ENCODE measurements around the gene SLC6A9.

SLC6A9 gene

DNA sequence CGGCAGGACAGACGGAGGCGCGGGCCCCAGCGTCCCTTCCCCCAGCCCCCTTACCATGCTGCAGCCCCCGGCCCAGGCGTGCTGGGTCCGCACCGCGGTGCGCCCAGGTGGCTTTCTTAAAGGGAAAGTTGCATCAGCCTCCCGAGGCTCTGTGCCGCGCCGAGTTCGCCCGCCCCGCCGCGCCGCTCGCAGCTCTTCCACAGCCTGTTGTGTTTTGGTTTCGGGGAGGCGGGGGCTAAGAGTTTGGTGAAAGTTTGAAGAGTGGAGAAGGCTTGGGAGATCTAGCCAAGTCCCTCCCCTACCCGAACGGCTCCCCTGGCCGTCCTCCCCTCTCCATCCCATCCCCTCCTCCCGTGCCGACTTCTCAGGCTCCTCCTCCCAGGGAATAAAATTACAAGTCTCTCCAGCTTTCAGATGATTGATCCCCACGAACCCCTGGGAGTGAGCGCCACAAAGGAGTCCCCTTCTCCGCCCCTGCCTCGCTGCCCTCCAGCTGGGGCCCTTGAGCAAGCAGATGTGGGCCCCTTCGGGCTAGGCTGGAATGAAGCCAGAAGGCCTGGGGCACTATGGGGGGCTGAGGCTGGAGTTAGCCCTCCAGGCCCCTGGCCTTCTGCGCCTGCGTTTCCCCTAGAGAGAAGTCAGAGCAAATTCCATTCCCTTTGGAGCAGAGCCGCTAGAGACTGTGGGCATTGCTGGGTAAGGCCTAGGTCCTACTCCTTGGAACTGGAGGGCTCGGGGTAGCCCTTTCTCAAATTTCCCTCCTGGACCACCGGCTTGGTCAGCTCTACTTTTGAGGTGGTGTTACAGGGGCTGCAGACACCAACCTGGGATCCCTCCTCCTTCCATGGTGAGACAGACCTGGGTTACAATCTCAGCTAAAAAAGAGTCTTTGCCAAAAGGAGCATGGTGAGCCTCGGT lies at the start of gene SLC6A9:
Gene SLC6A9, minus strand, starts transcription at position 211 of the 918 bp plus-strand sequence. CDS start 7,185 bp downstream, outside the sequence.
- DNase-seq: no peak

DNA sequence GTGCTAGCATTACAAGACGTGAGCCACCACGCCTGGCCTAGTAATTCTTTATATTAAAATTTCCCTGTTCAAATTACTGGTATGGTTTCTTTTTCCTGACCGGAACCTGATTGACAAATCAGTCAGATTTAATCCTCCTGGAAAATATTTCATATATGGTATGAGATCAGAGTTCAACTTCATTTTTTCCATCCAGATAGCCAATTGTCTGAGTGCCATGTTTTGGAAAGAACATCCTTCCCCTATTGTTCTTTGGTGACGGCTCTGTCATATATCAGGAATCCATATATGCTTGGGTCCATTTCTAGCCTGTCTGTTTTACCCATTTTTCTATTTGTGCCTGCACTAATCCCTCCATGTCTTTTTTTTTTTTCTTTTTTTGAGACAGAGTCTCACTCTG lies 48.3 kb upstream of the SLC6A9 start:
- no peak for DNase-seq

DNA sequence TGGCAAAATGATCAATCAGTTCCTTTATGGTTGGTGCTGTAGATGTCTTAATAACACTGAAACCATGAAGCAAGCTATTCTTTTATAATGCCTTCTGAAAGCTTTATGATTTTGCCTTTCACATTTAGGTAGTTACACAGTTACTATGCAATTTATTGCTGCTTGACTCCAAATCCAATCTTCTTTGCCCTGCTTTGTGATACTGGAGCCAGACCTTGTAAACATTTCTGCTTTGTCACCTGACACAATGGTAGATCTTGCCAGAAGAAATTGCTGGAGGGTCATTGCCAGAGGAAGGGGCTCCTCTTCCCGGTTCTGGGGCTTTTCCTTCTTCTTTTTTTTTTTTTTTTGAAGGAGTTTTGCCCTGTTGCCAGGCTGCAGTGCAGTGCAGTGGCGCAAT lies 46.8 kb upstream of the SLC6A9 start:
- no peak for DNase-seq

GRCh38 chr1:44077421-44077820 lies 46.2 kb upstream of the SLC6A9 start:
- no peak for DNase-seq

- no peak for DNase-seq
Measured at GRCh38 chr1:44076066-44076465, 44.8 kb upstream of the SLC6A9 start.

GRCh38 chr1:44074415-44074814 lies 43.2 kb upstream of the SLC6A9 start:
- no peak for DNase-seq

DNA sequence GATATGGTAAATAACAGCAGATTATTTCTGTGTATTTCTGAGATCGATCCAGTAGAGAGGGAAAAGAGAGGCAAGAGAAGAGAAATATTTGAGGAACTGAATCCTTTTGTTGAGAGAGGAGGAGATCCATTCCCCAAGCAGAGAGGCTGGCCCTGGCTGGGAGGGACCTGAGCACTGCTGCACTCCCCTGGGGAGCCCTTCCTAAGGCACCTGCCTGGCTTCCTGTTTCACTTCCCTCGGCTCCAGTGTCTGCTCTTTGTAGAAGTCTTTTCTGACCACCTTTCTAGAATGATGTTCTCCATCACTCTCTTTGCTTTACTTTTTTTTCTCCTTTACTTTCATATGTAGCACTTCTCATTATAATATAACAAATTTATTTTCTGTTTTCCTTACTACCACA lies 42.3 kb upstream of the SLC6A9 start:
- no peak for DNase-seq

- no peak for DNase-seq
Measured at GRCh38 chr1:44072821-44073220, 41.6 kb upstream of the SLC6A9 start.

DNA sequence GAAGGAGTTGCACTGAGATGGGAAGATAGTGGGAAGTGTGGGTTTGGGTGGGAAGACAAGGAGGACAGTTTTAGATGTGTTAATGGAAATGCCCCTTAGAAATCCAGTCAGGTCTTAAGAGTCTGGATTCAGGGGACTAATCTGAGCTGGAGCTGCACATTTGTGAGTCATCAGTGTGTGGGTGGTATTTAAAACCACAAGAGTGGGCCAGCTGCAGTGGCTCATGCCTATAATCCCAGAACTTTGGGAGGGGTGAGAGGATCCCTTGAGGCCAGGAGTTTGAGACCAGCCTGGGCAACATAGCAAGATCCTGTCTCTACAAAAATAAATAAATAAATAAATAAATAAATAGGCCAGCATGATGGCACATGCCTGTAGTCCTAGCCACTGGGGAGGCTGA lies 40.9 kb upstream of the SLC6A9 start:
- no peak for DNase-seq

- DNase-seq: no peak
Measured at GRCh38 chr1:44071461-44071860, 40.2 kb upstream of the SLC6A9 start.

DNA sequence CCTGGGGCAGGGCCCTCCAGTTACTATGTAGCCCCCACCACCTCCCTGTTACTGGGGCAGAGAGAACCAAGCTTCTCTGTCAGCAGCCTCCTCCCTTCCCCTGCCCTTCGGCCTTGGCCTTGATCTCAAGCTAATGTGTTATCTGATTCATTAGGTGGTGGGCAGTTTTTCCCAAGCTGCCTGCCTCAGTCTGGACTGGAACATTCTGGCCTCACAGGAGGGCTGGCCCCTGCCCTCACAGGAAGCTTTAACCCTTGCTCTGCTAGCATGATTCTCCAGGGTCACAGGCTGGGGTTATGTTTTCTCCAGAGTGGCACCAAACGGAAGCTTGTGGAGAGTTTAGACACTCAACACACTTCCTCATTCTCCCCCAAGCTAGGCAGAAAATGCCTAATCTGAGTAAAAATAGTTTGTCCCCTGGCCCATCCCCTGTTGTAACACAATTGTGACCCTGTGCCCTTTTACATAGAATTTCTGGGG lies 37.2 kb upstream of the SLC6A9 start:
- no peak for DNase-seq

- no peak for DNase-seq
Measured at GRCh38 chr1:44067266-44068250, 36.3 kb upstream of the SLC6A9 start.

DNA sequence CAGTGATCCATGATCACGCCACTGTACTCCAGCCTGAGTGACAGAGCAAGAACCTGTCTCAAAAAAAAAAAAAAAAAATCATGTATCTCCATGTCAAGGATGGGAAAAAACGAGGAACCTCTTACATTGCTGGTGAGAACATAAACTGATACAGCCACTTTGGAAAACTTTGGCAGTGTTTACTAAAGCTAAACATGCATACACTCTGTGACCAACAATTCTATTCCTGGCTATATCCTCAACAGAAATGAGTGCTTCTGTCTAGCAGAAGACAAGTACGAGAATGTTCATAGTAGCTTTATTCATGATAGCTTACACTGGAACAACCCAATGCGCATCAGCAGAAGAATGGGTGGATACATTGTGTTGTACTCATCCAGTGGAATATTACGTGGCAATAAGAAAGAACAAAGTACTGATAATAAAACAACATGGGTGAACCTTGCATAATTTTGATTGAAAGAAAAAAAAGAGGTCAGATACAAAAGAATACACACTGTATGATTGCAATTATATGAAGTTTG lies 31.5 kb upstream of the SLC6A9 start:
- no peak for DNase-seq

DNA sequence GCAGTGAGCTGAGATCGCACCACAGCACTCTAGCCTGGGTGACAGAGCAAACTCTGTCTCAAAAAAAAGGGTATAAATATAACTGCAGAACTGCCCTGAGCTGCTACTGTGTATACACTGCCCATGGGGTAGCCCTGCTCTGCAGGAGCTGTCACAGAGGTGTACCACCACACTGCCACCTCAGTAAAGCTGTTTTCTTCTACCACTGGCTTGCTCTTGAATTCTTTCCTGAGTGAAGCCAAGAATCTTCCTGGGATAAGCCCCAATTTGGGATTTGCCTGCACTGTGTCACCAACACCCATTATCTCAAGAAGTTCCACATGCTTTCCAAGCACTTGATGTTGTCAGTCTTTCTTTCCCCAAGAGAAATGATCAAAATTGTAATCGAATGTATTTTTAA lies 30.6 kb upstream of the SLC6A9 start:
- no peak for DNase-seq

DNA sequence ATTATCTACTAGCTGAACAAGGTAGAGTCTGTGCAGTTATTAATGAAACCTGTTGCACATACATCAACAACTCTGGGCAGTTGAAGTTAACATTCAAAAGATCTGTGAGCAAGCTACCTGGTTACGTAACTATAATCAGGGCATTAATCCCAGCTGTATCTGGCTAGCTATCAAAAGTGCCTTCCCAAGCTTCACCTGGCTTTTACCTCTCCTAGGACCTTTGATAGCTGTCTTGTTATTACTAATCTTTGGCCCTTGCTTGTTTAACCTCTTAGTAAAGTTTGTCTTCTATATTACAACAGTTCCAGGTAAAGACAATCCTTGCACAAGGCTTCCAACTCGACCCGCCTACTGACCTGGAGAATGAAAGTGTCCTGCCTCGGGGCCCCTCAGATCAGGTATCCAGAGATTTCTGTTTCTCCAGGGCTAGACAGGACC lies 29.6 kb upstream of the SLC6A9 start:
- DNase-seq: no peak

- DNase-seq: no peak
Measured at GRCh38 chr1:44059664-44060355, 28.5 kb upstream of the SLC6A9 start.

DNA sequence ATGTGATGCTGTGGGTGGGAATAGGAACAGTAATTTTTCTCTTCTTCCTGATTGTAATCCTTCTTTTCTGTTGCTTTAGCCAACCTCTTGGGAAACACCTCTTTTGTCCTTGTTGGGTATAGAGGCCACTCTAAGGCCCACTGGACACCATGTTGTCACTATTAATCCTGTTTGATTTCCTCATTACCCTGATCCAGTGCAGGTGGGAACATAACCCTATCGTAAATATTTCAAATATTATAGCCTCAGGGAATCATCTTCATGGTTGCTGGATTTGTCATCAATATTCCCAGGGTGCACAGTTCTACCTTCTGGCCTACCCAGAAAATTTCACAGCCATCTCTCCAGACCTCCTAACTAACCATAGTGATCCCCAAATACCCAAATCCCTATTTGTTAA lies 27.9 kb upstream of the SLC6A9 start:
- no peak for DNase-seq

- no peak for DNase-seq
Measured at GRCh38 chr1:44057293-44057692, 26.0 kb upstream of the SLC6A9 start.

DNA sequence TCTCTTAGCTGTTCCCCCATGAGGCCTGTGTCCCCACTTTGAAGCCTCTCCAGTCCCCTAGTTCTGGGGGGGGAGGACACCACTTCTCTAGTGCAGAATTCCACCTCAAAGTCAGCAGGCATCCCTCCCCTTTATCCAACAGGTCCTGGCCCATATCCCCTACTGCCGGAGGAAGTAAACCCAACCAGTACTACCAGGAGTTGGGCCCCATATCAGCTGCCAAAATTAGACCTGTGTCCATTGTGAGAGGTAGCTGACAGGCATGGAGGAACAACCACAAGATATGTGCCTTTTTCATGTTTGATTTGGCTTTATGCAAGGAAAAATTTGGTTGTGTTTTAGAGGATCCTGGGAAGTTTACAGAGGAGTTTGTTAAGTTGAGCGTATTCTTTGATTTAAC lies 22.1 kb upstream of the SLC6A9 start:
- no peak for DNase-seq

DNA sequence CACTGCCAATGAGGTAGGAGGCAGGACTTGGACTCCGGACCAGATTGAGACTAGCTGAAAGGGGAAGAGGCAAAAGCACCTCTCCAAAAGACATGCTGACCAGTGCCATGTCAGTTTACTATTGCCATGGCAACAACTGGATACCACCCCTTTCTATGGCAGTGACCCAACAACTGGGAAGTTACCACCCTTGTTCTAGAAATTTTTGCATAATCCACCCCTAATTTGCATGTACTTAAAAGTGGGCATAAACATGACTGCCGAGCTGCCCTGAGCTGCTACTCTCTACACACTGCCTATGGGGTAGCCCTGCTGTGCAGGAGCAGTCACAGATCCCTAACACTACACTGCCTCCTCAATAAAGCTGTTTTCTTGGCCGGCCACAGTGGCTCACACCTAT lies 19.0 kb upstream of the SLC6A9 start:
- DNase-seq: no peak

- no peak for DNase-seq
Measured at GRCh38 chr1:44049839-44050238, 18.6 kb upstream of the SLC6A9 start.

DNA sequence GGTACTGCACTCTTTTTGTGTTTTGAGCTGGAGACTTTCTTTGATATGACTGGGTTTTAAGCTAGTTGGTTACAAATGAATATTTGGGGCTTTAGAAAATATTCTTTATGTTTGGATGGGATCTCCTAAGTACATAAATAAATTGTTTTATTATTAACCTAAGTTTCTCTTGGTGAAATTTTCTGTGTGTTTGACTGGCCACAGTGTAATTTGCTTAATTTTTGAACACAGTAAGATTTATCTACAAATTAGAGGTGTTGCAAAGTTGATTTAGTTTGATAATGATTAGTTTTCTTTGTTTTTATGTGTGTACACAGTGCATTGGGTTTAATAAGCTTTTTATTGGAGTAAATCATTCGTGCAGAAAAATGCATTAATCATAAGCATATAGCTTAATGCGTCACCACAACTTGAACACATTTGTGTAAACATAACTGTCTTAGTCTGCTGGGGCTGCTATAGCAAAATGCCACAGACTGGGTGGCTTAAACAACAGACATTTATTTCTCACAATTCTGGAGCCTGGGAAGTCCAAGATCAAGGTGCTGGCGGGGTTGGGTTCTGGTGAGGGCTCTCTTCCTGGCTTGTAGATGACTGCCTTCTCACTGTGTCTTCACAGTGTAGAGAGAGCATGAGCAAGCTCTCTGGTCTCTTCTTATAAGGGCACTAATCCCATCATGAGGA lies 17.4 kb upstream of the SLC6A9 start:
- no peak for DNase-seq

Data from NCI-H2107 (cell line).